K562 (cell line): ENCODE results near the gene PAEP. TPM values are rescaled to one million over a fixed set of nuclear protein-coding genes. Genes with fewer than 3 reads are reported as not detected.

Experiments
- ATAC-seq: fragments of 200-7000 bp; cut with Tn5 transposase; 3 replicates; pipeline ENCODE4 v1.9.1; 2020; ENCODE audit warnings: moderate library complexity
- BruUV-seq: library from RNA; stranded (reverse); fragments of 400-500 nt; replicated peaks from 2 replicates; lab custom pipeline; 2021; lab: Mats Ljungman, UMichigan
- CTCF ChIA-PET: fragments of 300-600 bp; formaldehyde crosslinking; extraction: SDS; loops from one replicate; lab custom pipeline; 2021; ENCODE audit warnings: low intra/inter-chr PET ratio; lab: Yijun Ruan, JAX
- POLR2A ChIA-PET: fragments of 300-600, 350-650 bp; sonication (Branson Sonifier 250); formaldehyde crosslinking; extraction: SDS; loops from one replicate; lab custom pipeline; 2021; ENCODE audit warnings: antibody characterized with exemption, inconsistent platforms; lab: Yijun Ruan, JAX
- DNase-seq, 4 experiments: peaks; one replicate each; pipeline versions ENCODE4 v3.0.0 to v3.0.0-alpha.2; 2011 to 2018; ENCODE audit warnings: low spot score in 3 of 4, mixed read lengths in 3 of 4; ENCODE audit errors: extremely low read depth in 1 of 4
- FAIRE-seq: peaks from 2 replicates; lab custom pipeline; 2011; peaks lifted over from hg19 to GRCh38; lab: Jason Lieb, UNC
- H2AFZ ChIP-seq: 2 replicates; pipeline ENCODE4 v1.6.0; 2011; ENCODE audit warnings: low read depth, low read length, control low read depth, inconsistent platforms
- H3K27ac ChIP-seq: fragments of 200-600 bp; 3 replicates; pipeline ENCODE4 v1.8.0; 2011; ENCODE audit warnings: low read depth, mild to moderate bottlenecking, control low read depth, inconsistent platforms, low read length, moderate library complexity, mixed read lengths; ENCODE audit errors: extremely low read depth
- H3K27me3 ChIP-seq, 2 experiments: fragments of 300-600 bp in 1 of 2; 2 replicates in 1 of 2; 3 replicates in 1 of 2; pipeline versions ENCODE4 v1.6.0 to v1.8.0; 2011; ENCODE audit warnings: inconsistent platforms in 2 of 2, low read length in 2 of 2, mild to moderate bottlenecking in 1 of 2, mixed read lengths in 1 of 2, moderate library complexity in 1 of 2; ENCODE audit not compliant: control insufficient read depth in 2 of 2, insufficient read depth in 2 of 2
- H3K36me3 ChIP-seq: fragments of 300-600 bp; 3 replicates; pipeline ENCODE4 v1.8.0; 2011; ENCODE audit warnings: mild to moderate bottlenecking, low read length, inconsistent platforms; ENCODE audit not compliant: control insufficient read depth, insufficient read depth
- H3K4me1 ChIP-seq, 2 experiments: fragments of 200-600 bp in 1 of 2; replicated peaks in 1 of 2; 2 replicates in 1 of 2; 3 replicates in 1 of 2; pipeline versions ENCODE4 v1.5.1 to v1.8.0; 2011; ENCODE audit warnings: inconsistent platforms in 2 of 2, low read length in 2 of 2, mild to moderate bottlenecking in 1 of 2, mixed read lengths in 1 of 2, moderate library complexity in 1 of 2; ENCODE audit not compliant: control insufficient read depth in 2 of 2, insufficient read depth in 2 of 2
- H3K4me2 ChIP-seq: 2 replicates; pipeline ENCODE4 v1.6.1; 2011; ENCODE audit warnings: low read length, control low read depth, inconsistent platforms, mixed read lengths; ENCODE audit not compliant: insufficient read depth
- H3K4me3 ChIP-seq: fragments of 200-600 bp; sonication (generic), shearing (Covaris generic); 2 replicates; pipeline ENCODE4 v1.5.1; 2016; ENCODE audit warnings: control low read depth, inconsistent platforms
- H3K79me2 ChIP-seq: fragments of 200-600 bp; 3 replicates; pipeline ENCODE4 v1.8.0; 2011; ENCODE audit warnings: low read length, inconsistent platforms; ENCODE audit not compliant: control insufficient read depth, insufficient read depth
- H3K9ac ChIP-seq, 2 experiments: 2 replicates each; pipeline versions ENCODE4 v1.6.0 to v1.6.1; 2011; ENCODE audit warnings: low read depth in 2 of 2, low read length in 2 of 2, control low read depth in 1 of 2, inconsistent platforms in 1 of 2, mild to moderate bottlenecking in 1 of 2, mixed read lengths in 1 of 2; ENCODE audit not compliant: insufficient read depth in 1 of 2
- H3K9me1 ChIP-seq: one replicate; pipeline ENCODE4 v1.6.0; 2011; ENCODE audit warnings: inconsistent platforms, mild to moderate bottlenecking, low read length, moderate library complexity; ENCODE audit not compliant: control insufficient read depth, insufficient read depth
- H3K9me3 ChIP-seq: replicated peaks from 2 replicates; pipeline ENCODE4 v1.5.1; 2011; ENCODE audit warnings: low read depth, low read length, inconsistent platforms; ENCODE audit not compliant: control insufficient read depth, insufficient read depth
- H4K20me1 ChIP-seq: replicated peaks from 2 replicates; pipeline ENCODE4 v1.6.1; 2011; ENCODE audit warnings: low read length, inconsistent platforms, mixed read lengths; ENCODE audit not compliant: control insufficient read depth, insufficient read depth
- BHLHE40 ChIP-seq: IDR thresholded peaks from 2 replicates; pipeline ENCODE4 v1.6.1; 2011; ENCODE audit warnings: low read length, improper control_type of control experiment
- WGBS: fragments of 100-300 bp; shearing (Covaris generic); methylation state at CpG from one replicate; pipeline ENCODE4 v1.1.6; 2016; ENCODE audit warnings: low coverage, mixed read lengths; ENCODE audit not compliant: insufficient coverage; ENCODE audit errors: missing lambda C conversion rate; 5-methylcytosine and 5-hydroxymethylcytosine counted together
- in situ Hi-C: fragments of 300-500 bp; cut with MboI; formaldehyde crosslinking; loops from 4 replicates; pipeline ENCODE4 v1.15.0; 2018; ENCODE audit warnings: inconsistent platforms, mixed read lengths
- intact Hi-C: fragments of 100-400 bp; cut with micrococcal nuclease; formaldehyde crosslinking; loops from 2 replicates; pipeline ENCODE4 v1.14.2; 2022
- polyA plus RNA-seq, 8 experiments: library from polyadenylated mRNA; depleted of rRNA in 4 of 8; stranded (reverse) in 5 of 8; unstranded in 3 of 8; fragments of >200 nt; fragmentation: Nextera tagmentation in 2 of 8; fragmentation: Illumina TruSeq in 1 of 8; extraction: Ambion mirVana in 2 of 8; extraction: Trizol in 1 of 8; gene quantifications; 2 replicates each; pipeline versions ENCODE4 v1.2.1 to v1.2.3, GENCODE V29; 2011 to 2014; ENCODE audit warnings: inconsistent platforms in 1 of 8, missing spikeins in 1 of 8
- total RNA-seq, 7 experiments: library from RNA; depleted of rRNA in 6 of 7; stranded (reverse); fragments of >200 nt in 6 of 7; fragmentation: Illumina TruSeq in 2 of 7; extraction: Trizol in 2 of 7; gene quantifications; 2 replicates each; pipeline versions ENCODE4 v1.2.1 to v1.2.3, GENCODE V29; 2011 to 2021; ENCODE audit warnings: low replicate concordance in 1 of 7
- TF ChIP-seq, protein P1 (sequence below): fragments of 250-450 bp; sonication (Bioruptor Pico); IDR thresholded peaks from 2 replicates; pipeline ENCODE4 v1.5.0; 2020; ENCODE audit warnings: mild to moderate bottlenecking, borderline replicate concordance

PAEP gene
- total and polyA plus RNA-seq, 9 of the 15 experiments (the other 6 are each of a cell fraction or from before 2014, with no cell fraction given) = 0.22 to 4.5 (median 0.58) TPM

DNA sequence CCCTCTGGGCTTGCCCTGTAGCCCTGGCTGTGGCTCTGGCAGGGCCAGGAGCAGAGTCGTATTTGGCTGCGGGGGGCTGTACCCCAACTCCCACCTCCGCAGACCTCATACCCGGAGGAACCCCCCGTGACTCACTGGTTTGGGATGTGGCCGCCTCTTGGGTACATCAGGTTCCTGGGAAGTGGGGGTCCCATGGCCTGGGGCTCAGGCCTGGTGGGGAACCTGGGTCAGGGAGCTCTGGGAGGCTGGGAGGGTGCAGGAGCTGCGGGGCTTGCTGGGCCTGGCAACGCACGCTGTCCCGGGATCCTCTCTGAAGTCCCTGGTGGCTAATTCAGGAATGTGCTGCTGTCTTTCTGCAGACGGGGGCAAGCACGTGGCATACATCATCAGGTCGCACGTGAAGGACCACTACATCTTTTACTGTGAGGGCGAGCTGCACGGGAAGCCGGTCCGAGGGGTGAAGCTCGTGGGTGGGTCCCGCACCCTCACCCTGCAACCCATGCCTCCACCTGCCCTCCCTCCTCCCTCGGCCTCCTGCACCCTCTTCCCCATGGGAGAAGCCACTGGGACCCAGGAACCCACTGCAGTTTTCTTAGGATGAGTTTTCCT, 37.9 kb upstream of the PAEP start:
- WGBS = 34% methylated on average over 19 of the region's 21 CpGs
- ATAC-seq (no peak), DNase-seq (peak in 1 of 4 experiments; percentile 29), FAIRE-seq (no peak)
- H3K9me3 ChIP-seq = no peaks in the 10 kb centered on the region
- intact Hi-C loops = no loop called here
- H3K36me3 ChIP-seq = no peaks in the 10 kb centered on the region
- H3K9ac ChIP-seq = no peak overlapping the region
- peaks cover 9 to 39% of the 10 kb centered on the region in 2 experiments; a peak in 3 of 5 replicates for H3K4me1 ChIP-seq
- in situ Hi-C loops = no loop called here
- H3K9me1 ChIP-seq = no peaks in the 10 kb centered on the region
- BruUV-seq = no TSS peak
- ChIA-PET POLR2A (interaction anchor here (0.6 kb wide), 2 partner anchors 184 kb away, joined by 3 read pairs; no protein-coding TSS in a partner anchor), CTCF (no interaction called here)
- no peak overlapping the region for H3K27ac ChIP-seq
- no peaks in the 10 kb centered on the region for H4K20me1 ChIP-seq
- H3K4me3 ChIP-seq = no peak overlapping the region
- TF ChIP-seq BHLHE40 = peak; percentile 54
- TF ChIP-seq, protein P1, sequence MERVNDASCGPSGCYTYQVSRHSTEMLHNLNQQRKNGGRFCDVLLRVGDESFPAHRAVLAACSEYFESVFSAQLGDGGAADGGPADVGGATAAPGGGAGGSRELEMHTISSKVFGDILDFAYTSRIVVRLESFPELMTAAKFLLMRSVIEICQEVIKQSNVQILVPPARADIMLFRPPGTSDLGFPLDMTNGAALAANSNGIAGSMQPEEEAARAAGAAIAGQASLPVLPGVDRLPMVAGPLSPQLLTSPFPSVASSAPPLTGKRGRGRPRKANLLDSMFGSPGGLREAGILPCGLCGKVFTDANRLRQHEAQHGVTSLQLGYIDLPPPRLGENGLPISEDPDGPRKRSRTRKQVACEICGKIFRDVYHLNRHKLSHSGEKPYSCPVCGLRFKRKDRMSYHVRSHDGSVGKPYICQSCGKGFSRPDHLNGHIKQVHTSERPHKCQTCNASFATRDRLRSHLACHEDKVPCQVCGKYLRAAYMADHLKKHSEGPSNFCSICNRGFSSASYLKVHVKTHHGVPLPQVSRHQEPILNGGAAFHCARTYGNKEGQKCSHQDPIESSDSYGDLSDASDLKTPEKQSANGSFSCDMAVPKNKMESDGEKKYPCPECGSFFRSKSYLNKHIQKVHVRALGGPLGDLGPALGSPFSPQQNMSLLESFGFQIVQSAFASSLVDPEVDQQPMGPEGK (CRISPR knock-in tag) = no peak
- H3K4me2 ChIP-seq = no peak overlapping the region
- no peak overlapping the region for H2AFZ ChIP-seq
- H3K27me3 ChIP-seq = no peaks in the 10 kb centered on the region
- H3K79me2 ChIP-seq = no peaks in the 10 kb centered on the region
